A549 (cell line): ENCODE measurements around the gene PEX16. TPM values are rescaled to one million over a fixed set of nuclear protein-coding genes. Genes with fewer than 3 reads are reported as not detected.

Experiments
- ATAC-seq, 2 experiments: fragments of 200-7000 bp in 1 of 2; fragments of >200 bp in 1 of 2; cut with Nextera tagmentation in 1 of 2; cut with Tn5 transposase in 1 of 2; 3 replicates each; pipeline versions ENCODE4 v1.8.0 to v1.9.1; 2018 to 2020; ENCODE audit warnings: mild to moderate bottlenecking in 1 of 2, moderate library complexity in 1 of 2
- CTCF ChIA-PET: fragments of 300-600 bp; sonication (Branson Sonifier 250); formaldehyde crosslinking; extraction: SDS; loops from one replicate; lab custom pipeline; 2021; ENCODE audit warnings: antibody characterized with exemption, inconsistent platforms; lab: Yijun Ruan, JAX
- POLR2A ChIA-PET: fragments of 350-600 bp; formaldehyde crosslinking; extraction: SDS; loops from one replicate; lab custom pipeline; 2021; ENCODE audit warnings: antibody characterized with exemption, inconsistent platforms; lab: Yijun Ruan, JAX
- DNase-seq, 2 experiments: peaks; one replicate each; pipeline versions ENCODE4 v3.0.0 to v3.0.0-alpha.2; 2011 to 2016; ENCODE audit warnings: low read depth in 1 of 2, low spot score in 1 of 2
- FAIRE-seq: peaks from 2 replicates; lab custom pipeline; 2011; peaks lifted over from hg19 to GRCh38; lab: Jason Lieb, UNC
- H3K27ac ChIP-seq, 2 experiments: fragments of >200 bp; sonication (Bioruptor Twin); formaldehyde crosslinking; 3 replicates each; pipeline ENCODE4 v1.5.1; 2016 to 2017
- H3K4me1 ChIP-seq: fragments of >200 bp; sonication (Bioruptor Twin); formaldehyde crosslinking; 3 replicates; pipeline ENCODE4 v1.6.1; 2016
- H3K4me2 ChIP-seq: fragments of >200 bp; sonication (Bioruptor Twin); formaldehyde crosslinking; 3 replicates; pipeline ENCODE4 v1.6.1; 2016
- H3K4me3 ChIP-seq: fragments of >200 bp; sonication (Bioruptor Twin); formaldehyde crosslinking; 3 replicates; pipeline ENCODE4 v1.5.1; 2016
- H3K9me3 ChIP-seq: fragments of >200 bp; sonication (Bioruptor Twin); formaldehyde crosslinking; 3 replicates; pipeline ENCODE4 v1.6.1; 2016
- CBX8 ChIP-seq: fragments of 200-600 bp; sonication (generic); IDR thresholded peaks from 2 replicates; pipeline ENCODE4 v1.6.1; 2016
- CEBPB ChIP-seq, 2 experiments: fragments of >200 bp in 1 of 2; sonication (Bioruptor Twin) in 1 of 2; formaldehyde crosslinking in 1 of 2; IDR thresholded peaks; 2 replicates each; pipeline ENCODE4 v1.6.1; 2012 to 2016
- CHD4 ChIP-seq: fragments of 200-600 bp; sonication (generic); IDR thresholded peaks from 2 replicates; pipeline ENCODE4 v1.6.1; 2016; ENCODE audit warnings: antibody characterized with exemption, mild to moderate bottlenecking, borderline replicate concordance
- ESRRA ChIP-seq: fragments of 150-350 bp; IDR thresholded peaks from 2 replicates; pipeline ENCODE4 v1.6.1; 2014; ENCODE audit warnings: mild to moderate bottlenecking, low read length, borderline replicate concordance
- FOSL2 ChIP-seq, 2 experiments: fragments of 450-650 bp in 1 of 2; fragments of >200 bp in 1 of 2; sonication (Bioruptor Twin) in 1 of 2; formaldehyde crosslinking; IDR thresholded peaks; 2 replicates each; pipeline versions ENCODE4 v1.5.0 to v1.6.1; 2016 to 2020; ENCODE audit warnings: mild to moderate bottlenecking in 1 of 2, moderate library complexity in 1 of 2
- FOXS1 ChIP-seq: fragments of 250-450 bp; sonication (Bioruptor Pico); IDR thresholded peaks from 2 replicates; pipeline ENCODE4 v1.5.0; 2020; ENCODE audit warnings: mild to moderate bottlenecking, moderate library complexity
- NR3C1 ChIP-seq: fragments of >200 bp; sonication (Bioruptor Twin); formaldehyde crosslinking; IDR thresholded peaks from 3 replicates; pipeline ENCODE4 v1.6.1; 2017
- PHF8 ChIP-seq: fragments of 200-600 bp; sonication (generic); IDR thresholded peaks from 2 replicates; pipeline ENCODE4 v1.6.1; 2016; ENCODE audit warnings: low read depth, mild to moderate bottlenecking, antibody characterized with exemption, moderate library complexity, borderline replicate concordance
- POLR2AphosphoS2 ChIP-seq: conservative IDR thresholded peaks from 2 replicates; pipeline ENCODE4 v1.6.1; 2012; ENCODE audit warnings: low read length, improper control_type of control experiment, inconsistent platforms
- RNF2 ChIP-seq: fragments of 200-600 bp; sonication (generic); IDR thresholded peaks from 2 replicates; pipeline ENCODE4 v1.6.1; 2016; ENCODE audit warnings: low read depth, mild to moderate bottlenecking, antibody characterized with exemption, moderate library complexity, borderline replicate concordance
- SREBF2 ChIP-seq: fragments of 450-650 bp; IDR thresholded peaks from 2 replicates; pipeline ENCODE4 v1.6.1; 2014; ENCODE audit warnings: mild to moderate bottlenecking, moderate library complexity
- TP53 ChIP-seq: fragments of 250-450 bp; sonication (Bioruptor Pico); IDR thresholded peaks from 2 replicates; pipeline ENCODE4 v1.5.0; 2021; ENCODE audit warnings: mild to moderate bottlenecking, moderate library complexity
- ZNF302 ChIP-seq: fragments of 250-450 bp; sonication (Bioruptor Pico); IDR thresholded peaks from 2 replicates; pipeline ENCODE4 v1.9.0; 2021; ENCODE audit warnings: inconsistent platforms, mild to moderate bottlenecking, moderate library complexity
- WGBS: methylation state at CpG from one replicate; pipeline ENCODE4 v1.1.6; 2017; ENCODE audit errors: missing lambda C conversion rate; 5-methylcytosine and 5-hydroxymethylcytosine counted together
- polyA plus RNA-seq, 4 experiments: library from polyadenylated mRNA; depleted of rRNA in 3 of 4; stranded (reverse); fragments of >200 nt; fragmentation: RNase III in 1 of 4; extraction: RNeasy Plus Mini Kit Qiagen cat#74134 plus additional on column Dnase treatment in 1 of 4; gene quantifications; 2 replicates in 3 of 4; 3 replicates in 1 of 4; pipeline ENCODE4 v1.2.3, GENCODE V29; 2011 to 2017
- TF ChIP-seq, protein P1 (sequence below): IDR thresholded peaks from 2 replicates; pipeline ENCODE4 v1.6.1; 2012; ENCODE audit warnings: low read depth, borderline replicate concordance
- TF ChIP-seq, protein P2 (sequence below): IDR thresholded peaks from 2 replicates; pipeline ENCODE4 v1.6.1; 2012
- TF ChIP-seq, protein P3 (sequence below): fragments of 450-650 bp; IDR thresholded peaks from 2 replicates; pipeline ENCODE4 v1.6.1; 2014; ENCODE audit warnings: antibody characterized with exemption
- TF ChIP-seq, protein P4 (sequence below): fragments of 250-450 bp; sonication (Bioruptor Pico); IDR thresholded peaks from 2 replicates; pipeline ENCODE4 v1.5.0; 2021; ENCODE audit warnings: mild to moderate bottlenecking, moderate library complexity, borderline replicate concordance

PEX16 gene
- polyA plus RNA-seq, 2 of the 4 experiments (the other 2 are of a cell fraction): 18.2 to 20.2 TPM

DNA sequence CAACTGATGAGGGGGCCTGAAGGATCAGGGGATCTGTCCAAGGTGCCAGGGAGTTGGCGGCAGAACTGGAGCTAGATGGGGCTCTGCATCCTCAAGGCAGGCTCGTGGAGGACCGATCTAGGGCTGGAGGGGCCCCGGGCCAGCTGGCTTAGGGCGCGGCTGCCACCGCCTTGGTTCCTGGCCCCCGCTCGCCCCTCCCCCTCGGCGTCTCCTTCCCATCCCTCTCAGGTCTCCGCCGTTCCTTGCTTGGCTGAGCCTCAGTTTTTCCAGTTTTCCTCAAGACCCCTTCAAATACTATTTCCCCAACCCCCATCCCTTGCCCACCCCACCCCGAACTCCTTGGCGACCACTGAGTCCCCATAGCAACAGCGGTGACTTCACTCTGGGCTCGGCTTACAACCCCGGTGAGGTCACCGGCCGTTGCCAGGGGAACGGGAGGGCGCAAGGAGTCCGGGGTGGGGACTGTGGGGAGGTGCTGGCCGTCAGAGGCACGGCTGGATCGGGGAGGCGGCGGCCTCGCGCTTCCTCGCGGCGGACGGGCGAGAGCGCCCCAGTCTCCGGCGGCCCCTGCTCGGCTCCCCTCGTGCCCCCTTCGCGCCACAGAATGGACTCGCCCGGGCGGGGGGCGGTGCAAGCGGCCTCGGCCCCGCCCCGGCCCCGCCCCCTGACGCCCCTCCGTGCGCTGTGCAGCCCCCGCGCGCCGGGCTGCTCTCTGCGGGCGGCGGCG is 18.1 kb downstream of the PEX16 start (continued):
- TF ChIP-seq ZNF302 (no peak), RNF2 (no peak)

DNA sequence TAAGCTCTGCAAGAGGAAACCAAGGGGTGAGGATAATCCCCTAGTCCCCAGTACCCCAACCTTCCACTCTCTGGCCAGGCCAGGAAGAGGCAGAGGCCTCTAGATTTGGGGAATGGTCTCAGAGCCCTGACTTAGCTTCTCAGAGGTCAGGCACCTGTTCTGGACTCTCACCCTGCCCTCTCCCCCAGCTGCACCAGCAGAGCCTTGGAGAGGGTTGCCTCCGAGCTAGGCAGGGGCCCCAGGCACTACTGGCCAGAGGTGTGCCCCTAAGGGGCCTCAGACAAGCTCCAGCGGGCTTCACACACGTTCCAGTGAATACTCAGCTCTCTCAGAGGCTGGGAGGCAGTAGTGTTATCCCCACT is 18.6 kb downstream of the PEX16 start:
- H3K4me2 ChIP-seq: peak overlapping the region; percentile 73
- peak overlapping the region; percentile 57 for H3K4me3 ChIP-seq
- H3K4me1 ChIP-seq: peaks cover 12% of the 10 kb centered on the region; the same call in 2 of the 3 replicates
- POLR2A ChIA-PET: interaction anchor here (0.8 to 0.9 kb wide), 2 partner anchors 10 to 19 kb away, joined by 3 read pairs; partner anchors contain the start of gene PEX16
- 10% methylated on average over 2 of the region's 3 CpGs for WGBS
- FAIRE-seq: no peak
- CTCF ChIA-PET: interaction anchor here (0.5 to 2.2 kb wide), 6 partner anchors 10 to 56 kb away, joined by 3 to 8 read pairs (median 4); partner anchors contain the start of gene PEX16
- H3K27ac ChIP-seq: peak overlapping the region; percentile 86 to 89; a peak in 5 of 6 replicates
- H3K9me3 ChIP-seq: no peaks in the 10 kb centered on the region
- TF ChIP-seq SREBF2 (no peak), ESRRA (no peak), POLR2AphosphoS2 (no peak), PHF8 (no peak), CEBPB (IDR thresholded peaks at IDR 0.05) (no peak), ZNF302 (no peak), FOXS1 (CRISPR knock-in tag) (no peak), CBX8 (no peak), FOSL2 (IDR thresholded peaks at IDR 0.05) (no peak), FOSL2 (CRISPR knock-in tag; IDR thresholded peaks at IDR 0.05) (no peak), TP53 (CRISPR knock-in tag) (no peak), NR3C1 (no peak)
- TF ChIP-seq, protein P1, sequence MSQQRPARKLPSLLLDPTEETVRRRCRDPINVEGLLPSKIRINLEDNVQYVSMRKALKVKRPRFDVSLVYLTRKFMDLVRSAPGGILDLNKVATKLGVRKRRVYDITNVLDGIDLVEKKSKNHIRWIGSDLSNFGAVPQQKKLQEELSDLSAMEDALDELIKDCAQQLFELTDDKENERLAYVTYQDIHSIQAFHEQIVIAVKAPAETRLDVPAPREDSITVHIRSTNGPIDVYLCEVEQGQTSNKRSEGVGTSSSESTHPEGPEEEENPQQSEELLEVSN: no peak
- TF ChIP-seq, protein P2, sequence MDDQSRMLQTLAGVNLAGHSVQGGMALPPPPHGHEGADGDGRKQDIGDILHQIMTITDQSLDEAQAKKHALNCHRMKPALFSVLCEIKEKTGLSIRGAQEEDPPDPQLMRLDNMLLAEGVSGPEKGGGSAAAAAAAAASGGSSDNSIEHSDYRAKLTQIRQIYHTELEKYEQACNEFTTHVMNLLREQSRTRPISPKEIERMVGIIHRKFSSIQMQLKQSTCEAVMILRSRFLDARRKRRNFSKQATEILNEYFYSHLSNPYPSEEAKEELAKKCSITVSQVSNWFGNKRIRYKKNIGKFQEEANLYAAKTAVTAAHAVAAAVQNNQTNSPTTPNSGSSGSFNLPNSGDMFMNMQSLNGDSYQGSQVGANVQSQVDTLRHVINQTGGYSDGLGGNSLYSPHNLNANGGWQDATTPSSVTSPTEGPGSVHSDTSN: no peak
- TF ChIP-seq, protein P3, sequence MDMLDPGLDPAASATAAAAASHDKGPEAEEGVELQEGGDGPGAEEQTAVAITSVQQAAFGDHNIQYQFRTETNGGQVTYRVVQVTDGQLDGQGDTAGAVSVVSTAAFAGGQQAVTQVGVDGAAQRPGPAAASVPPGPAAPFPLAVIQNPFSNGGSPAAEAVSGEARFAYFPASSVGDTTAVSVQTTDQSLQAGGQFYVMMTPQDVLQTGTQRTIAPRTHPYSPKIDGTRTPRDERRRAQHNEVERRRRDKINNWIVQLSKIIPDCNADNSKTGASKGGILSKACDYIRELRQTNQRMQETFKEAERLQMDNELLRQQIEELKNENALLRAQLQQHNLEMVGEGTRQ: no peak
- TF ChIP-seq, all 56 proteins: peak for 0
- DNase-seq (no peak), ATAC-seq (no peak)

DNA sequence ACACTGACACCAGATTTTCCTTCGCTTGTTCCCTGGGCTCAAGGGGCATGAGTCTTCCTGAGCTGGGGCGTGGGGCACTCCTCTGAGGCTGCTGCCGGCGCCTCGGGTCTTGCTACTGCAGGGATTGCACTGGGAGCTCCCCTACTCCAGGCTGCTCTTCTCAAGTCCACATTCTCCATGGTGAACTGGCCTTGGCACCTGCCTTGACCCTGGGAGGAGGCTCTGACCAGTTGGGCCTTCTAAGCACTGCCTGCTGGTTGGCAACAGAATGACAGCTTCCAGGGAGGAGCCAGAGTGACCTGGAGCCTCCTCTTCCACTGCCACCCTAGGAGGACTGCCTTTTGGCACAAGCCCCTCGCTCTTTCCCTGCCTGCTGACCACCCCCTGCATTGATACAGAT is 20.1 kb downstream of the PEX16 start:
- POLR2A ChIA-PET: interaction anchor here (1.0 kb wide), 1 partner anchor 20 kb away, joined by 3 read pairs; the partner anchor contains the start of gene PEX16
- FAIRE-seq (no peak), DNase-seq (peak in 1 of 2 experiments; percentile 26), ATAC-seq (peak in 1 of 2 experiments; percentile 51; a peak in 3 of 6 replicates)
- no peak for TF ChIP-seq CHD4
- TF ChIP-seq, protein P4, sequence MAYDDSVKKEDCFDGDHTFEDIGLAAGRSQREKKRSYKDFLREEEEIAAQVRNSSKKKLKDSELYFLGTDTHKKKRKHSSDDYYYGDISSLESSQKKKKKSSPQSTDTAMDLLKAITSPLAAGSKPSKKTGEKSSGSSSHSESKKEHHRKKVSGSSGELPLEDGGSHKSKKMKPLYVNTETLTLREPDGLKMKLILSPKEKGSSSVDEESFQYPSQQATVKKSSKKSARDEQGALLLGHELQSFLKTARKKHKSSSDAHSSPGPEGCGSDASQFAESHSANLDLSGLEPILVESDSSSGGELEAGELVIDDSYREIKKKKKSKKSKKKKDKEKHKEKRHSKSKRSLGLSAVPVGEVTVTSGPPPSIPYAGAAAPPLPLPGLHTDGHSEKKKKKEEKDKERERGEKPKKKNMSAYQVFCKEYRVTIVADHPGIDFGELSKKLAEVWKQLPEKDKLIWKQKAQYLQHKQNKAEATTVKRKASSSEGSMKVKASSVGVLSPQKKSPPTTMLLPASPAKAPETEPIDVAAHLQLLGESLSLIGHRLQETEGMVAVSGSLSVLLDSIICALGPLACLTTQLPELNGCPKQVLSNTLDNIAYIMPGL (CRISPR knock-in tag): no peak
- CTCF ChIA-PET: interaction anchor here (0.6 to 2.2 kb wide), 5 partner anchors 25 to 67 kb away, joined by 3 to 8 read pairs (median 3); no protein-coding TSS in a partner anchor
- Histone ChIP-seq H3K4me1 (peaks cover 12% of the 10 kb centered on the region; the same call in 2 of the 3 replicates), H3K27ac (no peak overlapping the region), H3K4me3 (no peak overlapping the region), H3K4me2 (no peak overlapping the region), H3K9me3 (no peaks in the 10 kb centered on the region)
- 67% methylated on average over 5 of the region's 6 CpGs for WGBS
